Skeletal muscle satellite cell (primary cell): ENCODE results near the gene KRABD2. TPM values are rescaled to one million over a fixed set of nuclear protein-coding genes. Genes with fewer than 3 reads are reported as not detected.

ENCODE experiments used
- H3K27me3 ChIP-seq: 2 replicates; pipeline ENCODE4 v1.7.0; 2013; ENCODE audit warnings: low read length; ENCODE audit not compliant: control insufficient read depth, insufficient read depth
- H3K36me3 ChIP-seq: 2 replicates; pipeline ENCODE4 v1.7.0; 2013; ENCODE audit warnings: mild to moderate bottlenecking, control low read depth, low read length; ENCODE audit not compliant: insufficient read depth
- H3K4me1 ChIP-seq: 2 replicates; pipeline ENCODE4 v1.7.0; 2013; ENCODE audit warnings: low read length; ENCODE audit not compliant: control insufficient read depth, insufficient read depth
- H3K4me2 ChIP-seq: 2 replicates; pipeline ENCODE4 v1.7.0; 2013; ENCODE audit warnings: mild to moderate bottlenecking, low read length
- H3K4me3 ChIP-seq: 2 replicates; pipeline ENCODE4 v1.7.0; 2013; ENCODE audit warnings: low read length
- H3K9ac ChIP-seq: 2 replicates; pipeline ENCODE4 v1.7.0; 2013; ENCODE audit warnings: mild to moderate bottlenecking, low read depth, low read length, moderate library complexity
- H3K9me3 ChIP-seq: replicated peaks from 2 replicates; pipeline ENCODE4 v1.7.0; 2013; ENCODE audit warnings: mild to moderate bottlenecking, control low read depth, low read length
- small RNA-seq: library from RNA; depleted of rRNA; stranded (forward); fragments of <200 nt; gene quantifications from one replicate; pipeline ENCODE3, GENCODE V24; 2012

KRABD2 gene

GRCh38 chr17:8332688-8333087 lies 43.8 kb downstream of the KRABD2 start:
- H3K27me3 ChIP-seq = peaks cover 18% of the 10 kb centered on the region
- no peak overlapping the region for H3K9ac ChIP-seq
- H3K4me2 ChIP-seq = no peak overlapping the region

DNA sequence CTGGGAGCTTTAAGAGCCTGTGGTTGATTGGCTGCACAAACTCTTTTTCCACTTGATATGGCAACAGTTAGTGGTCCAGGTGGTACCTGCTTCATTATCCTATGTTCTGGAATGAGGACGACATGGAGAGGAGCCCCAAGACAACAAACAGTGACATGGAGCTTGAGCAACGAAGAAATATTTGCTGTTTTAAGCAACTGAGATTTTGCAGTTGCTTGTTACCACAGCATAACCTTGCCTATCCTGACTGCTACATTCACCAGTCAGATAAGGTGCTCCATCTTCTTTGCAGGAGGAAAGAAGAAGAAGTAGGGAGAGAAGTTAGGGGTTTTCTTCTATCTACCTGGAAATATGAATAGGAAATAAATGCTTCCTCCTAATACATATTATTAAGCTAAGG lies 44.4 kb downstream of the KRABD2 start:
- Histone ChIP-seq H3K36me3 (no peaks in the 10 kb centered on the region), H3K4me3 (no peak overlapping the region), H3K9ac (no peak overlapping the region), H3K27me3 (peaks cover 17% of the 10 kb centered on the region), H3K9me3 (no peaks in the 10 kb centered on the region), H3K4me1 (peaks cover 15% of the 10 kb centered on the region), H3K4me2 (no peak overlapping the region)

More at GRCh38 chr17:8332688-8333087, 43.8 kb downstream of the KRABD2 start:
- Histone ChIP-seq H3K4me3 (no peak overlapping the region), H3K4me1 (peaks cover 10% of the 10 kb centered on the region), H3K9me3 (no peaks in the 10 kb centered on the region), H3K36me3 (no peaks in the 10 kb centered on the region)

GRCh38 chr17:8327303-8327649 lies 49.2 kb downstream of the KRABD2 start:
- Histone ChIP-seq H3K36me3 (no peaks in the 10 kb centered on the region), H3K4me1 (peaks cover 18% of the 10 kb centered on the region), H3K4me3 (peak overlapping the region; percentile 82), H3K27me3 (peaks cover 4% of the 10 kb centered on the region), H3K9me3 (no peaks in the 10 kb centered on the region), H3K4me2 (peak overlapping the region; percentile 99), H3K9ac (peak overlapping the region; percentile 84)

Small RNA genes within 50 kb of the gene (small RNA-seq; reads per million reads assigned to genes)
- gene RF00265 = not detected
